ENCODE measurements around the gene COL19A1.
"Not testable (repeated sequence)": the region's sequence is repeated elsewhere in the genome, so short reads cannot be mapped to it uniquely, and the experiment has no call there.

Gene COL19A1

GRCh38 chr6:69866351-69866769 lies at the start of gene COL19A1:
Gene COL19A1, plus strand, starts transcription at chr6:69866556. Its CDS starts 13,012 bp downstream, at chr6:69879568.
- H3K27ac Mint-ChIP-seq, result peak within 1 kb of the TSS; percentile 62
- H3K27me3 Mint-ChIP-seq, result peaks cover 18% of the 10 kb centered on the region
- peak within 1 kb of the TSS; percentile 87 for H3K4me3 Mint-ChIP-seq
- H3K4me1 Mint-ChIP-seq (ENCODE audit: low read depth), result peaks cover 22% of the 10 kb centered on the region
- no peaks in the 10 kb centered on the region for H3K36me3 Mint-ChIP-seq
- H3K9me3 Mint-ChIP-seq (ENCODE audit: low read depth), result no peaks in the 10 kb centered on the region

GRCh38 chr6:69816569-69816968 lies 49.8 kb upstream of the COL19A1 start:
- no peaks in the 10 kb centered on the region for H3K27me3 Mint-ChIP-seq
- H3K36me3 Mint-ChIP-seq, result no peaks in the 10 kb centered on the region
- H3K27ac Mint-ChIP-seq, result peak overlapping the region; percentile 93
- H3K9me3 Mint-ChIP-seq (ENCODE audit: low read depth), result no peaks in the 10 kb centered on the region
- H3K4me3 Mint-ChIP-seq, result peak overlapping the region; percentile 81
- peaks cover 52% of the 10 kb centered on the region for H3K4me1 Mint-ChIP-seq (ENCODE audit: low read depth)

DNA sequence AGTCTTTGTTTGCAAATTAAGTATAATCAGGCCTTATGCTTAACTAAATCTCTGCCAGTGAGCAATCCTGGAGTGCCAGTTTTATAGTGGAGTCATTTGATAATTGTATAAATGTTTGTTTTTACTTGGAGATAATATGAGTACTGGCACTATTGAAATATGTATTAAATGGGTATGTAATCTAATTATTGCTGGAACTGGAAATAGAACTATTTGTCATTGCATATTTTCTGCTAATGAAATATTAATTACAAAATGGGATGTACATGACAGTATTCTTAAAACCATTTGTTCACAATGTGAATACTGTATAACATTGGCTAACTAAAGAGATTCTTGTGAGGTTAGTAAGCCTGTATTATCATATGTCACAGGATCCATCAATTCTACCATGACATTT lies 49.0 kb upstream of the COL19A1 start:
- no peaks in the 10 kb centered on the region for H3K9me3 Mint-ChIP-seq (ENCODE audit: low read depth)
- H3K27me3 Mint-ChIP-seq, result no peaks in the 10 kb centered on the region
- H3K36me3 Mint-ChIP-seq, result no peaks in the 10 kb centered on the region
- no peak overlapping the region for H3K27ac Mint-ChIP-seq
- peaks cover 44% of the 10 kb centered on the region for H3K4me1 Mint-ChIP-seq (ENCODE audit: low read depth)
- no peak overlapping the region for H3K4me3 Mint-ChIP-seq

- no peaks in the 10 kb centered on the region for H3K36me3 Mint-ChIP-seq
- H3K27me3 Mint-ChIP-seq, result no peaks in the 10 kb centered on the region
- H3K27ac Mint-ChIP-seq, result no peak overlapping the region
- H3K4me3 Mint-ChIP-seq, result no peak overlapping the region
- H3K9me3 Mint-ChIP-seq (ENCODE audit: low read depth), result no peaks in the 10 kb centered on the region
- H3K4me1 Mint-ChIP-seq (ENCODE audit: low read depth), result peaks cover 34% of the 10 kb centered on the region
These were observed 48.0 kb upstream of the COL19A1 start for GRCh38 chr6:69818223-69818930.

GRCh38 chr6:69819138-69819537 lies 47.2 kb upstream of the COL19A1 start:
- H3K27me3 Mint-ChIP-seq, result no peaks in the 10 kb centered on the region

GRCh38 chr6:69820018-69820417 lies 46.3 kb upstream of the COL19A1 start:
- no peaks in the 10 kb centered on the region for H3K36me3 Mint-ChIP-seq
- peaks cover 20% of the 10 kb centered on the region for H3K4me1 Mint-ChIP-seq (ENCODE audit: low read depth)
- H3K4me3 Mint-ChIP-seq, result no peak overlapping the region
- H3K27me3 Mint-ChIP-seq, result no peaks in the 10 kb centered on the region
- H3K9me3 Mint-ChIP-seq (ENCODE audit: low read depth), result no peaks in the 10 kb centered on the region
- H3K27ac Mint-ChIP-seq, result no peak overlapping the region

More at GRCh38 chr6:69819138-69819537, 47.2 kb upstream of the COL19A1 start:
- Mint-ChIP-seq H3K36me3 (no peaks in the 10 kb centered on the region), H3K4me1 (ENCODE audit: low read depth) (peaks cover 28% of the 10 kb centered on the region), H3K27ac (no peak overlapping the region), H3K4me3 (no peak overlapping the region), H3K9me3 (ENCODE audit: low read depth) (no peaks in the 10 kb centered on the region)

- H3K4me1 Mint-ChIP-seq (ENCODE audit: low read depth), result peaks cover 16% of the 10 kb centered on the region
- no peaks in the 10 kb centered on the region for H3K27me3 Mint-ChIP-seq
- no peak overlapping the region for H3K4me3 Mint-ChIP-seq
- H3K27ac Mint-ChIP-seq, result no peak overlapping the region
- H3K9me3 Mint-ChIP-seq (ENCODE audit: low read depth), result no peaks in the 10 kb centered on the region
- H3K36me3 Mint-ChIP-seq, result no peaks in the 10 kb centered on the region
These were observed 45.9 kb upstream of the COL19A1 start for GRCh38 chr6:69820438-69820837.

DNA sequence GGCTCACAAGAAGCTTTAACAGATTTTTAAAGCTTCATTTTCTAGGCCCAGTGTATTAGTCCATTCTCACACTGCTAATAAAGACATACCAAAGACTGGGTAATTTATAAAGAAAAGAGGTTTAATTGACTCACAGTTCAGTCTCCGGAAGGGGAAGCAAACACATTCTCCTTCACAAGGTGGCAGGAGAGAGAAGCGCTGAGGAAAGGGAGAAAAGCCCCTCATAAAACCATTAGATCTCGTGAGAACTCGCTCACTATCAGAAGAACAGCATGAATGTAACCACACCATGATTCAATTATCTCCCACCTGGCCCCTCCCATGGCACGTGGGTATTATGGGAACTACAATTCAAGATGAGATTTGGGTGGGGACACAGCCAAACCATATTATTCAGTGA lies 42.0 kb upstream of the COL19A1 start:
- not testable (repeated sequence) for H3K27me3 Mint-ChIP-seq; H3K4me3 Mint-ChIP-seq; H3K4me1 Mint-ChIP-seq (ENCODE audit: low read depth); H3K27ac Mint-ChIP-seq; H3K36me3 Mint-ChIP-seq; H3K9me3 Mint-ChIP-seq (ENCODE audit: low read depth)

DNA sequence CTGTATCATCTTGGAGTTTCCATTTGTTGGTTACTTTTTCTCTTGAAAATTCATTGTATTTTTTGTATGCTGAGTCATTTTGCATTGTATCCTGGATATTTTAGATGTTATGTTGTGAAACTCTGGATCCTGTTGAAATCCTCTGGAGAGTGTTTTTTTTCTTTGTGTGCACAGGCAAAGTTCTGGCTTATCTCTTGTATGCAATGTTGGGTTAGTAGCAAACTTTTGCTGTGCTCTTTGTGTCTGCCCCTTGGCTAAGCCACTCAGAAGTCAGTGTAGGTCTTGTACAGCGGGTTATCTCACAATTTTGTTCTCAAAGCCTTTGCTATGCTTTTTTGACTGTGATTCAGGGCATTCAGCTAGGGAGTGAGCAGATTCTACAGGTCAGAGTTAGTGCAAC lies 40.5 kb upstream of the COL19A1 start:
- no peak overlapping the region for H3K27ac Mint-ChIP-seq
- peaks cover 2% of the 10 kb centered on the region for H3K36me3 Mint-ChIP-seq
- H3K4me3 Mint-ChIP-seq, result no peak overlapping the region
- H3K27me3 Mint-ChIP-seq, result peaks cover 2% of the 10 kb centered on the region
- H3K4me1 Mint-ChIP-seq (ENCODE audit: low read depth), result no peaks in the 10 kb centered on the region
- H3K9me3 Mint-ChIP-seq (ENCODE audit: low read depth), result no peaks in the 10 kb centered on the region

DNA sequence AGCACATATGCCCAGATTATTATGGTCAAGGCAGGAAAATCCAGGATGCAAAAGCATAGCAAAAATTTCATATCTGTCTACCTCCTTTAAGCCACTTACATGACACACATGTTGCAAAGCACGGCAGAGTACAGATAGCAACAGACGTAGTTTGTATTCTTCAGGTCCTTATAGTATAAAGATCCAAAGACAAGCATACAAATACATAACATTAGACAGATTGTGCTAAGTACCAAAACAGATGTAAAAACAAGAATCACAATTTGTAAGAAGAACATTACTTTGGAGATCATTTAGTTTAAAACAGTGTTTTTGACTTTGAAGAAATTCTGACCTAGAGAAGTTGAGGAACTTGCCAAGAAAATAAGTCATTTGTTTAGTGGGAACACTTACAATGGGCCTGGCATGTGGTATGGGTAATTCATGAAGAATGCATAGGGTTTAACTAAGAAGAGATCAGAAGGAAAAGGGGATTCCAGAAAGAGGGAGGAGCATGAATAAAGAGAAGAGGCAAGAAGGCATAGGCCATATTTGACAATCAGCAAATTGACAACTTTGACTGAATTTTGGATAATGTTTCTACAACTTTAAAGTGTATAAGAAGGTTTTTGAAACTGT lies 39.0 kb upstream of the COL19A1 start:
- Mint-ChIP-seq H3K4me1 (ENCODE audit: low read depth) (no peaks in the 10 kb centered on the region), H3K36me3 (peaks cover 2% of the 10 kb centered on the region), H3K9me3 (ENCODE audit: low read depth) (no peaks in the 10 kb centered on the region), H3K4me3 (no peak overlapping the region), H3K27ac (peak overlapping the region; percentile 36), H3K27me3 (peaks cover 2% of the 10 kb centered on the region)

GRCh38 chr6:69832558-69832957 lies 33.8 kb upstream of the COL19A1 start:
- H3K4me1 Mint-ChIP-seq (ENCODE audit: low read depth), result no peaks in the 10 kb centered on the region
- H3K27ac Mint-ChIP-seq, result no peak overlapping the region
- H3K4me3 Mint-ChIP-seq, result no peak overlapping the region
- peaks cover 2% of the 10 kb centered on the region for H3K36me3 Mint-ChIP-seq
- H3K27me3 Mint-ChIP-seq, result peaks cover 6% of the 10 kb centered on the region
- no peaks in the 10 kb centered on the region for H3K9me3 Mint-ChIP-seq (ENCODE audit: low read depth)

DNA sequence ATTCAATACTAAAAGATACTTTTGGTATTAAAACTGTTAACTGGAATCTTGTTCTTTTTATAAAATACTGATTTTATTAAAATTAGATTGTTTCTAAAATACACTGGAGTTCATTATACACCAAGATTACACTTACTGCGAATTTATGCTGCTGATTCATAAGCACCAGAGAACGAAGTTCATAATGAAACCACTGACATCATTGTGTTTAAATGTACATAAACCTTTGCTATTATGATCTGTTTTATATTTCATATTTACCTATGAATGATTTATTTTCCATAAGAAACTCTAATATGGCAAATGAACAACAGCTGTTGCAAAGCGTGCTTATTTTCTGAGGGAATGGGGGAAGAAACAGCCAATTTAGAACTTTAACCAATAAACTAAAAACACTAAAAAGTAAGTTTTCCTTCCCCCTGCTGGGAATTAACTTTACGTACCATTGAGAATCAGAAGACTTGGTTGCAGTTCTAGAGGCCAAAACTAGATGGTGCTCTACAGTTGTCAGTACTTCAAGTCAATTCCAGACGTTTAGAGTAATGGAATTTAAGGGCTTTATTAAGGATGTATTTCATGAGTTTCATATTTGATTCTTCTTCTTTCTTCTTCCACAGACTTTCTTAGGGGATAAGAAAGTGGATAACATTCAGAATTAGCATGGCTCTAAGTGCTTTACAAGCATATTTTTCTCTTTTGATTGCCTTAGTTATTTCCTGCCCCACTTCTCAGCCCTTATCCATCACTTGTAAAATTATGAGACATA lies 30.8 kb upstream of the COL19A1 start:
- no peak overlapping the region for H3K27ac Mint-ChIP-seq
- no peaks in the 10 kb centered on the region for H3K36me3 Mint-ChIP-seq
- H3K9me3 Mint-ChIP-seq (ENCODE audit: low read depth), result no peaks in the 10 kb centered on the region
- H3K4me1 Mint-ChIP-seq (ENCODE audit: low read depth), result no peaks in the 10 kb centered on the region
- H3K4me3 Mint-ChIP-seq, result no peak overlapping the region
- H3K27me3 Mint-ChIP-seq, result peaks cover 6% of the 10 kb centered on the region

DNA sequence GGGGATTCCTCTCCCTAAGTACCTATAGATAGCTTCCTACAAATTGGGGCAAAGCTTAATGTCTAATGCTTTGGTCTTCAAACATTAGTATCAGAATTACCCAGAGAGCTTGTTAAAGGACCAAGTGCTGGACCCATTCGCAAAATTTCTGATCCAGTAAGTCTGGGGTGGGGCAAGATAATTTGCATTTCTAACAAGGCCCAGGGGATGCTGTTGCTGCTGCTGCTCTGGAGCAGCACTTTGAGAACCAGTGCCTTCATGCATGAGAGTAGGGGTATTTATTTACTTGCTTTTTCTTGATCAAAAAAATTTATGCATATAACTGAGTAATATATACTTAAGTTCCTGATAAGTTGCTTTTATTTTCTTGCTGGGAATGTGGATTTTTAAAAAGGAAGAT lies 24.5 kb upstream of the COL19A1 start:
- Mint-ChIP-seq H3K9me3 (ENCODE audit: low read depth) (no peaks in the 10 kb centered on the region), H3K27ac (no peak overlapping the region), H3K27me3 (peaks cover 11% of the 10 kb centered on the region), H3K36me3 (no peaks in the 10 kb centered on the region), H3K4me1 (ENCODE audit: low read depth) (no peaks in the 10 kb centered on the region), H3K4me3 (no peak overlapping the region)

- H3K9me3 Mint-ChIP-seq (ENCODE audit: low read depth), result no peaks in the 10 kb centered on the region
- H3K27ac Mint-ChIP-seq, result no peak overlapping the region
- H3K36me3 Mint-ChIP-seq, result no peaks in the 10 kb centered on the region
These were observed 23.2 kb upstream of the COL19A1 start for GRCh38 chr6:69843189-69843588.

DNA sequence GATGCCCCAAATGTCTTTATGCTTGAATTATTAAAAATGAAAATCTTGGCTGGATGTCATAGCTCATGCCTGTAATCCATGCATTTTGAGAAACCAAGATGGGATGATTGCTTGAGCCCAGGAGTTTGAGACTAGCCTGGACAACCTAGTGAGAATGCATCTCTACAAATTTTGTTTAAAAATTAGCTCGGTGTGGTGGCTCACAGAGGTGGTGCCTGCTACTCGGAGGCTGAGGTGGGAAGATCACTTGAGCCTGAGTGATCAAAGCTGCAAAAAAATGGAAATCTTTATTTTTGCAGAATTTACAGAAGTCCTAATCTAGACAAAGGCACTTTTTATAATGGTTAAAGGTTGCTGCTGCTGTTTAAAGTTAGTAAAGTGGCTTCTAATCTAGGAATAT lies 20.0 kb upstream of the COL19A1 start:
- H3K4me1 Mint-ChIP-seq (ENCODE audit: low read depth), result no peaks in the 10 kb centered on the region
- H3K36me3 Mint-ChIP-seq, result no peaks in the 10 kb centered on the region
- H3K9me3 Mint-ChIP-seq (ENCODE audit: low read depth), result no peaks in the 10 kb centered on the region
- H3K27me3 Mint-ChIP-seq, result peaks cover 16% of the 10 kb centered on the region
- H3K27ac Mint-ChIP-seq, result no peak overlapping the region
- no peak overlapping the region for H3K4me3 Mint-ChIP-seq

More at GRCh38 chr6:69843189-69843588, 23.2 kb upstream of the COL19A1 start:
- Mint-ChIP-seq H3K4me1 (ENCODE audit: low read depth) (no peaks in the 10 kb centered on the region), H3K27me3 (peaks cover 15% of the 10 kb centered on the region), H3K4me3 (no peak overlapping the region)

All from activated naive CD8-positive, alpha-beta T cell (primary cell).